ENCODE measurements around the gene KCNH4. TPM values are rescaled to one million over a fixed set of nuclear protein-coding genes. Genes with fewer than 3 reads are reported as not detected.
A peak's percentile ranks its signal among the peaks of the same experiment; 100 is the strongest.

KCNH4 gene
- total and polyA plus RNA-seq, 9 of the 15 experiments (the other 6 are each of a cell fraction or from before 2014, with no cell fraction given): 0.10 to 1.8 (median 0.50) TPM

DNA sequence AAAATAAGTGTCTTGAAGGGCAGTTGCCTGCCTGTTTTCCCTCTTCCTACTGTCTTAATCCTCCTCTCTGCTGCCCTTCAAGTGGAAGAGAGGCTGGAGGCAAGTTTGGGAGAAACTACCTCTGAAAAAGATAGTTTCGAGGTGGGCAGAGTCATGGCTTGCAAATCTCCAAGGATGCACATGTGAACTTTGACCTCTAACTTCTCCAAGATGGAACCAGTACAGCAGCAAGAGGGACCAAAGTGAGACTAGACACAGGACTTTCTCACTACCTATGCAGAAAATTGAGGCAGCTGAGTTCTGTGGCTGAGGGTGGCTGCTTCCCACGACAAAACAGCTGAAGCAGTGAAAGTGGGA lies 887 bp upstream of the KCNH4 start:
- no TSS peak for BruUV-seq (replicated peaks)
- Histone ChIP-seq H3K36me3 (ENCODE audit: control insufficient read depth, insufficient read depth, low read length) (no peaks in the 10 kb centered on the region), H3K4me2 (ENCODE audit: insufficient read depth, low read length) (peak overlapping the region; percentile 78), H3K9me3 (replicated peaks; ENCODE audit: control insufficient read depth, insufficient read depth, low read depth, low read length) (no peaks in the 10 kb centered on the region), H3K4me3 (no peak overlapping the region), H3K9me1 (ENCODE audit: control insufficient read depth, insufficient read depth, low read length) (peaks cover 7% of the 10 kb centered on the region), H3K27me3 (ENCODE audit: control insufficient read depth in 2 of 2, insufficient read depth in 2 of 2, low read length in 2 of 2) (no peaks in the 10 kb centered on the region), H3K9ac (ENCODE audit: insufficient read depth in 1 of 2, low read depth in 2 of 2, low read length in 2 of 2) (peak overlapping the region in 1 of 2 experiments; percentile 41; a peak in 1 of 4 replicates), H3K27ac (ENCODE audit: extremely low read depth, low read depth, low read length) (peak overlapping the region; percentile 9; the same call in 1 of the 3 replicates), H2AFZ (ENCODE audit: low read depth, low read length) (peak overlapping the region; percentile 90), H3K4me1 (replicated peaks in 1 of 2; ENCODE audit: control insufficient read depth in 2 of 2, insufficient read depth in 2 of 2, low read length in 2 of 2) (peaks cover 31 to 50% of the 10 kb centered on the region in 2 experiments), H3K79me2 (ENCODE audit: control insufficient read depth, insufficient read depth, low read length) (peaks cover 11% of the 10 kb centered on the region; the same call in 2 of the 3 replicates), H4K20me1 (replicated peaks; ENCODE audit: control insufficient read depth, insufficient read depth, low read length) (0 out of 2 replicates have a peak, but pooled peaks cover 4% of the 10 kb centered on the region)
- 42% methylated on average over 2 of the region's 2 CpGs for WGBS (ENCODE audit: insufficient coverage, low coverage, missing lambda C conversion rate)
- ChIA-PET POLR2A (interaction anchor here (0.6 to 1.5 kb wide), 11 partner anchors 9 to 495 kb away, joined by 3 to 4 read pairs (median 3); no protein-coding TSS in a partner anchor), CTCF (ENCODE audit: low intra/inter-chr PET ratio) (interaction anchor here (0.7 to 1.4 kb wide), 3 partner anchors 63 to 157 kb away, joined by 3 to 12 read pairs (median 3); no protein-coding TSS in a partner anchor)
- FAIRE-seq: no peak
- in situ Hi-C loops (cut with MboI): no loop called here
- no peak for DNase-seq (ENCODE audit: extremely low read depth in 1 of 4, low spot score in 3 of 4)
- intact Hi-C loops (cut with micrococcal nuclease): loop anchor here (1.0 to 10.0 kb wide), 4 partner anchors 63 to 223 kb away; no protein-coding TSS in a partner anchor
- ATAC-seq: no peak
- TF ChIP-seq NR2C1 (IDR thresholded peaks at IDR 0.05): peak; percentile 75
- TF ChIP-seq NR2C1 (tag; IDR thresholded peaks at IDR 0.05): peak; percentile 67
- TF ChIP-seq NFIC (IDR thresholded peaks at IDR 0.05): no peak
- TF ChIP-seq SMAD3 (CRISPR knock-in tag; conservative IDR thresholded peaks at IDR 0.05): no peak
- TF ChIP-seq RBM14 (IDR thresholded peaks at IDR 0.05; ENCODE audit: borderline replicate concordance, insufficient read depth, low read depth, low read length): no peak
- TF ChIP-seq KAT2B (IDR thresholded peaks at IDR 0.05; ENCODE audit: low read depth, low read length): no peak
- no peak for TF ChIP-seq NR2C2 (CRISPR knock-in tag; IDR thresholded peaks at IDR 0.05)
- peak; percentile 63; the same call in 1 of the 2 replicates for TF ChIP-seq NR2C2 (tag; IDR thresholded peaks at IDR 0.05)
- no peak for TF ChIP-seq KHSRP (IDR thresholded peaks at IDR 0.05)
- TF ChIP-seq, protein P1, sequence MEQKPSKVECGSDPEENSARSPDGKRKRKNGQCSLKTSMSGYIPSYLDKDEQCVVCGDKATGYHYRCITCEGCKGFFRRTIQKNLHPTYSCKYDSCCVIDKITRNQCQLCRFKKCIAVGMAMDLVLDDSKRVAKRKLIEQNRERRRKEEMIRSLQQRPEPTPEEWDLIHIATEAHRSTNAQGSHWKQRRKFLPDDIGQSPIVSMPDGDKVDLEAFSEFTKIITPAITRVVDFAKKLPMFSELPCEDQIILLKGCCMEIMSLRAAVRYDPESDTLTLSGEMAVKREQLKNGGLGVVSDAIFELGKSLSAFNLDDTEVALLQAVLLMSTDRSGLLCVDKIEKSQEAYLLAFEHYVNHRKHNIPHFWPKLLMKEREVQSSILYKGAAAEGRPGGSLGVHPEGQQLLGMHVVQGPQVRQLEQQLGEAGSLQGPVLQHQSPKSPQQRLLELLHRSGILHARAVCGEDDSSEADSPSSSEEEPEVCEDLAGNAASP (IDR thresholded peaks at IDR 0.05): no peak
- TF ChIP-seq JUND (IDR thresholded peaks at IDR 0.05; ENCODE audit: borderline replicate concordance, low read depth, low read length): no peak
- TF ChIP-seq JUND (tag; IDR thresholded peaks at IDR 0.05; ENCODE audit: borderline replicate concordance, low read depth, low read length): no peak
- TF ChIP-seq ZNF311 (CRISPR knock-in tag; IDR thresholded peaks at IDR 0.05): no peak
- TF ChIP-seq ZNF165 (CRISPR knock-in tag; IDR thresholded peaks at IDR 0.05; ENCODE audit: borderline replicate concordance): no peak
- no peak for TF ChIP-seq ASH1L (IDR thresholded peaks at IDR 0.05; ENCODE audit: borderline replicate concordance, low read depth, partially characterized antibody)

Data from K562 (cell line).